Aorta (tissue), 5 donors: ENCODE results near the gene NKX2-8. TPM values are rescaled to one million over a fixed set of nuclear protein-coding genes. Genes with fewer than 3 reads are reported as not detected.

Experiments
- ATAC-seq: fragments of 200-7000 bp; cut with Tn5 transposase; one replicate; pipeline ENCODE4 v1.9.1; 2022; ENCODE audit warnings: moderate library complexity; ENCODE audit not compliant: low FRiP score
- DNase-seq, 2 donors: peaks; one replicate each; pipeline ENCODE4 v3.0.0-alpha.2; 2020
- H3K27ac ChIP-seq, 2 donors: one replicate each; pipeline ENCODE4 v1.5.1; 2013; ENCODE audit warnings: low read length in 2 of 2, mild to moderate bottlenecking in 2 of 2, moderate library complexity in 2 of 2, control low read depth in 1 of 2, inconsistent platforms in 1 of 2, low read depth in 1 of 2
- H3K27me3 ChIP-seq, 2 donors: one replicate each; pipeline ENCODE4 v1.6.1; 2013; ENCODE audit warnings: control low read depth in 1 of 2, low read length in 1 of 2, mild to moderate bottlenecking in 1 of 2, moderate library complexity in 1 of 2; ENCODE audit not compliant: insufficient read depth in 2 of 2, control insufficient read depth in 1 of 2
- H3K36me3 ChIP-seq, 2 donors: one replicate each; pipeline ENCODE4 v1.6.1; 2013; ENCODE audit warnings: control low read depth in 1 of 2, low read length in 1 of 2, mild to moderate bottlenecking in 1 of 2; ENCODE audit not compliant: insufficient read depth in 2 of 2, control insufficient read depth in 1 of 2
- H3K4me1 ChIP-seq, 2 donors: one replicate each; pipeline ENCODE4 v1.6.1; 2013; ENCODE audit warnings: low read length in 2 of 2, control low read depth in 1 of 2, mild to moderate bottlenecking in 1 of 2, moderate library complexity in 1 of 2; ENCODE audit not compliant: insufficient read depth in 2 of 2, control insufficient read depth in 1 of 2
- H3K4me3 ChIP-seq, 2 donors: one replicate each; pipeline ENCODE4 v1.5.1; 2013; ENCODE audit warnings: low read length in 2 of 2, control low read depth in 1 of 2, mild to moderate bottlenecking in 1 of 2
- H3K9me3 ChIP-seq: one replicate; pipeline ENCODE4 v1.6.1; 2013; ENCODE audit warnings: mild to moderate bottlenecking, low read length; ENCODE audit not compliant: control insufficient read depth
- WGBS, 2 donors: extraction: QIAGEN DNeasy Blood & Tissue Kit; methylation state at CpG; one replicate each; pipeline ENCODE4 v1.1.7; 2013; 5-methylcytosine and 5-hydroxymethylcytosine counted together
- intact Hi-C, 2 donors: fragments of 100-400 bp; cut with DNase I; formaldehyde crosslinking; loops; one replicate each; pipeline versions ENCODE4 v1.14.2 to v1.15.0; 2022
- polyA plus RNA-seq, 2 donors: library from polyadenylated mRNA; stranded (reverse); fragments of 200-250 nt; gene quantifications; one replicate each; pipeline ENCODE4 v1.2.3, GENCODE V29; 2013
- total RNA-seq, 2 donors: library from RNA; stranded (reverse); fragmentation: NEBNext Ultra II Directional; extraction: Animal tissue kit (Norgen Biotek cat#: 25700); gene quantifications; one replicate each; pipeline ENCODE4 v1.2.1, GENCODE V29; 2021
- donor health status: healthy with polysubstance abuse.
- donor health status: Bipolar disorder and iron deficiency.
- donor health status: DM: no; HTN: no; CAD: no.
- donor health status: DM: no; HTN: no; CAD: no.
- donor health status: DM: yes; HTN: yes; CAD: no.

Gene NKX2-8
- total and polyA plus RNA-seq, 4 donors, result not detected

DNA sequence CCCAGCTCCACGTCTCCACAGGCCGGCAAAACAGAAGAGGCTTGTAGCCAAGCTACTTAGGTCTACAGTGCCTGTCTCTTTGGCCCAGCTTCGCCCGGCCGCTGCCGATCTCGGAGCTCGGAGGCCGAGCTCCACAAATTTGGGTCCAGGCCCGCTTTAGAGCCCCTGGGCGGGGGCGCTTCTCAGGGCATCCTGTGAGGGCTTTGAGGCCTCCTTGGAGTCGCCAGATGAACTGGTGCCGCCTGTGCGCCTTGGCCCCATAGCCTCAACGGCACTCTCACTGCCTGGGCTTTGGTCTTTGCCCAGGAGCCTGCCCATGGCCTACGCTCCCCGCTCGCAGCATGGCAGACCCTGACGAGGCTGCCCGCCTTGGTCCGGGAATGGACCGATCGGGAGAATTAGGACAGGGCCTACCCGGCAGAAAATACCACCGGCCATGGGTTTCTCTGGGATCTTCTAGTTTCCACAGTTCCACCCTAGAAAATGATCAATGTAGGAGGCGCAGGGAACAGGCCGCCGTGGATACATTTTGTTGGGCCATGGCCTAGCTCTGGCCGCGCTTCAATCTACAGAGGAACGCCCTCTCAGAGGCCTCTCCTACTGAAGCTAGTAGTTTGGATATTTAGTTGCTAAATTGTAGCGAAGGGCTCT is 953 bp upstream of the NKX2-8 start:
- Histone ChIP-seq H3K4me1 (no peaks in the 10 kb centered on the region), H3K9me3 (no peaks in the 10 kb centered on the region), H3K27me3 (peaks cover 0 to 2% of the 10 kb centered on the region in 2 donors), H3K4me3 (no peak overlapping the region), H3K36me3 (no peaks in the 10 kb centered on the region), H3K27ac (no peak overlapping the region)
- 22 to 30% methylated on average over 33 of the region's 33 CpGs for WGBS, 2 donors
- DNase-seq (no peak), ATAC-seq (no peak)
- intact Hi-C loops, result loop anchor here in 1 of 2 donors (5.0 kb wide), 1 partner anchor 1169 kb away; no protein-coding TSS in a partner anchor

DNA sequence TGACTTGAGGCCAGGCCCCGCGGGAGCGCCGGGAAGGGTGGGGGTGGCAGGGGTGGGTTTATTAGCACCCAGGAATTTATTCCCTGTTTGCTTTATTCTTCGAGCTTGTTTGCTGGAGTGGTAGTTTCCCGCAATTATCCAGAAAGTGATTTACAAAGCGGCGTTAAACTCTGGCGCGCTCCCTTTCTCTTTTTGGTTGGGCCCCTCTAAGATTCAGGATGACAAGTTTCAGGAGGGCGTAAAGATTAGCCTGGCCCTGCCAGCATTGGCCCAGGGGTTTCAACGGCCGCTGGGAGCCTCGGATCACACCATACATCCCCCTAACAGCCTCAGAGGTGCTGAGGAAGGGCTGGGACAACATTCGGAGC is 444 bp upstream of the NKX2-8 start:
- H3K27me3 ChIP-seq, result peaks cover 0 to 2% of the 10 kb centered on the region in 2 donors
- WGBS, 2 donors, result 5 to 11% methylated on average over 15 of the region's 15 CpGs
- peak overlapping the region in 1 of 2 donors; percentile 2 for H3K4me3 ChIP-seq
- no peaks in the 10 kb centered on the region for H3K36me3 ChIP-seq
- ATAC-seq, result no peak
- no peak overlapping the region for H3K27ac ChIP-seq
- intact Hi-C loops, result loop anchor here in 1 of 2 donors (5.0 kb wide), 1 partner anchor 1169 kb away; no protein-coding TSS in a partner anchor
- H3K4me1 ChIP-seq, result no peaks in the 10 kb centered on the region
- no peak for DNase-seq
- H3K9me3 ChIP-seq, result no peaks in the 10 kb centered on the region

DNA sequence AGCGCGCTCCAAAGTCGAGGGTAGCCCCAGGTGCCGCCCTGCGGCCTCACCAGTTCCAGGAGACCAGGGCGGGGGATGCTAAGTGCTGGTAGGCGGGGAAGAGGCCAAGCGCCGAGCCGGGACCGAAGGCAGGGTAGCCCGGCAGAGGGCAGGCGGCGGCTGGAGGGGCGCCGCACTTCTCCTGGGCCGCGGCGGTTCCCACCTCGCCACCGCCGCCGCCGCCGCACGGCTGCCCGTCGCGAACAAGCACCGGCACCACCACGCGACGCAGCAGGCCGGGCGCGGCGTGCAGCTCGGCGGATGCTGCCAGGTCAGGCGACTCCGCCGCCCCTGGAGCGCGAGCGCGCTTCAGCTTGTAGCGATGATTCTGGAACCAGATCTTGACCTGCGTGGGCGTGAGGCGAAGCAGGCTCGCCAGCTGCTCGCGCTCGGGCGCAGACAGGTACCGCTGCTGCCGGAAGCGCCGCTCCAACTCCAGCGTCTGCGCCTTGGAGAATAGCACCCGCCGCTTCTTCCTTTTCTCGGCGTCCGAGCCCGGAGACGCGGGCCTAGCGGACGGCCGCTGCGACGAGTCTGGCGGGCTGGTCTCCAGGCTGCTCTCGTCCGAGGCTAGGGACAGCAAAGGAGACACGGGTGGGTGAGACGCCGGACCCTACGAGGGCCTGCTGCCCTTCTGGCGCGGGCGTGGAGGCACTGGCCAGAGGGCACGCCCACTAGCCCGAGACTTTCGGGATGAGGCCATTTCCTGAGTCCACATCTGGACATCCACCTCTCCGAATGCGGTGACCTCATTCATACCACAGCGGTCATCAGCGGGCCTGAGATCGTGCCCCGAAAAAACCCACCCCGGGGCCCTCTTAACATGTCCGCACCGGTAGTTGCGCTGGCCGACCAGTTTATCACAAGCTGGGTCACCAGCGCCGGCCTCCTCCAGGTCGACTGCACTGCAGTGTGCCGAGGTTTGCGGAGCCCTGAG is 1.3 kb downstream of the NKX2-8 start:
- Histone ChIP-seq H3K4me1 (no peaks in the 10 kb centered on the region), H3K27ac (no peak overlapping the region), H3K36me3 (no peaks in the 10 kb centered on the region), H3K9me3 (no peaks in the 10 kb centered on the region), H3K4me3 (peak overlapping the region; percentile 12 to 37), H3K27me3 (peaks cover 0 to 2% of the 10 kb centered on the region in 2 donors)
- ATAC-seq (peak; percentile 6), DNase-seq (peak in 1 of 2 donors; percentile 76)
- intact Hi-C loops, result loop anchor here in 1 of 2 donors (5.0 kb wide), 1 partner anchor 1171 kb away; no protein-coding TSS in a partner anchor
- WGBS, 2 donors, result 0 to 1% methylated on average over 95 to 103 of the region's 103 CpGs

DNA sequence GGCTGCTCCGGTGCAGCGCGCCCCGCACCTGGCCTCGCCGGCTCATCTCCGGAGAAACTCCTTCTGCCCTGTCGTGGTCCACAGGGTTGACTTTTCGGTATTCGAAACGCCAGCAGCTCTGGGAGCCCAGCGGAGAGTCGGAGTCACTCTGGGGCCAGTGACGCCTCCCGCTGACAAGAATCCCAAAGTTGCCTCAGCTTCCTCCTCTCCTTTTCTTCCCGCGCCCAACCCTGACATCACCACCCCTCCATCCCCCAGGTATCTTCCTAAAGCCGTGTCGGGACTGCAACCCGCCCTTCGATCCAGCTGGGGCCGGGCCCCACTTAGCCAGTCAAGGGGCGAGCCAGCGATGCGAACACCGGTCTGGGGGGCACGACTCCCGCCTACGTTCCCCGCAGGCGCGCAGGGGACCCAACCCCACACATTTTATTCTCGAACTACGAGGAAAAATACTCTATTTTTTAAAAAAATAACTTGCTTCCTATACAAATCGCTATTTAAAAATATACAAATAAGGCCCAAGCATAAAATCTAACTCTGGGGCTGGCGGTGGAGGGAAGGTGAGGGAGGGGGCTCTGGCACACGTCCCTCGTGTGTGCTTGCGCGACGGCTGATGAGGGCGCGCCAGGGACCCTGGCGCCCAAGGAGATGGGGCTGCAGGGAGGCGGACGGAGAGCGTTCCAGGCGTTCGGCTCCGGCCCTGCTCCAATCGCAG is 2.1 kb downstream of the NKX2-8 start:
- Histone ChIP-seq H3K9me3 (no peaks in the 10 kb centered on the region), H3K27ac (no peak overlapping the region), H3K27me3 (peaks cover 0 to 2% of the 10 kb centered on the region in 2 donors), H3K4me1 (no peaks in the 10 kb centered on the region), H3K36me3 (no peaks in the 10 kb centered on the region), H3K4me3 (peak overlapping the region in 1 of 2 donors; percentile 37)
- DNase-seq, result no peak
- 3 to 5% methylated on average over 50 to 51 of the region's 51 CpGs for WGBS, 2 donors
- intact Hi-C loops, result loop anchor here in 1 of 2 donors (5.0 kb wide), 1 partner anchor 1172 kb away; no protein-coding TSS in a partner anchor
- ATAC-seq, result no peak

DNA sequence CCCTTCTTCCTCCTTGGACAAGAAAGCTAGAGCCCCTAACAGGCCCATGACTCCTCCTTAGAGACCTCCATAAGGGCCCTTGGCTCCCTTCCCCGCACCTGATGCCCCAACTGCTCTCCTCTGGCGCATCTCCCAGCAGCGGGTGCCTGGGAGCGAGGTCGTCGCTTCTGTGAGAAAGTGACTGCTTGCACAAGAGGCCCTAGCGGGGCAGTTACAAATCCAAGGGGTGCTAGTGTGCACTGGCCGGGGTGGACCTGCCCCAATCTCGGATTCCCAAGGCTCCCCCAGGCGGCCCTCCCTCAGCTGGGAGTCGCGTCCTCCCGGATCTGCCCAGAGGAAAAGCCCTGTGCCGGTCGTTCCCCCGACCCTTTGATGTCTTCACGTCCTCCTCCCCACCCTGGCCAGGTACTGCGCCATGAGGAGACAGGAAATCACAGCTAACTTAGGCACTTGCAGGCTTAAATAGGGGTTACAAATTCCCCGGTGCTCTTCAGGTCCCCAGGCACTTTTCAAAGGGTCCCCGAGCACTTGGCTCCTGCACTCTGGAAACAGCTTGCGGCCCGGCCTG is 2.8 kb downstream of the NKX2-8 start:
- WGBS, 2 donors, result 19 to 26% methylated on average over 22 of the region's 22 CpGs
- ATAC-seq, result no peak
- H3K27me3 ChIP-seq, result peaks cover 0 to 2% of the 10 kb centered on the region in 2 donors

DNA sequence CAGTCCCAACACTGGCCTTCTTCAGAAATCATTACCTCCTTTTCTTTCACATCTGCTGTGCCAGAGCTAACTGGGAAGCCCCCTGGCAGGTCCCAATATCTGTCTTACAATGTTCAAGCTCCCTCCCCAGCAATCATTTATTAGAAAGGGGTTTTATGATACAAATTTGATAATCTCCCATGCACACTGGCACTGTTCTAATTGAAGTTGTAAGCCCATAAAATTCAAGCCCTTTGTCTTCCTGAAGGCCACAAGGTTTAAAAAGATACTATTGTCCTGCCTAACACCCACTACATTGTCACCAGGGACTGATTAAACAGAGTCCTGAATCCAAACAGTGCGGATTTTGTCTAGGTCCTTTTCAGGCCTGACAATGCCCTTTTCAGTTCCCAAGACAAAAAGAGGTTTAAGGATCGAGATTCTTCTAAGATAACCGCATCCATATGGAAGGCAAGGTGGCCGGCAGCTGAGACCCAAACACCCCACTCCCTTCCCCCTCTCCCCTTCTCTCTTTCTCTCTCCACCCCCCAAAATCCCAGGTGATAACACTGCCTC is 3.3 kb downstream of the NKX2-8 start:
- Histone ChIP-seq H3K4me1 (no peaks in the 10 kb centered on the region), H3K9me3 (no peaks in the 10 kb centered on the region), H3K27me3 (peaks cover 0 to 2% of the 10 kb centered on the region in 2 donors), H3K27ac (no peak overlapping the region), H3K4me3 (no peak overlapping the region), H3K36me3 (no peaks in the 10 kb centered on the region)
- intact Hi-C loops, result no loop called here
- DNase-seq (no peak), ATAC-seq (no peak)
- WGBS, 2 donors, result 77 to 80% methylated on average over 4 of the region's 4 CpGs

More for the DNA sequence above, 2.8 kb downstream of the NKX2-8 start:
- H3K27ac ChIP-seq, result no peak overlapping the region
- no peak for DNase-seq
- H3K9me3 ChIP-seq, result no peaks in the 10 kb centered on the region
- intact Hi-C loops, result loop anchor here in 1 of 2 donors (5.0 kb wide), 1 partner anchor 1173 kb away; no protein-coding TSS in a partner anchor
- H3K36me3 ChIP-seq, result no peaks in the 10 kb centered on the region
- no peaks in the 10 kb centered on the region for H3K4me1 ChIP-seq
- H3K4me3 ChIP-seq, result no peak overlapping the region

DNA sequence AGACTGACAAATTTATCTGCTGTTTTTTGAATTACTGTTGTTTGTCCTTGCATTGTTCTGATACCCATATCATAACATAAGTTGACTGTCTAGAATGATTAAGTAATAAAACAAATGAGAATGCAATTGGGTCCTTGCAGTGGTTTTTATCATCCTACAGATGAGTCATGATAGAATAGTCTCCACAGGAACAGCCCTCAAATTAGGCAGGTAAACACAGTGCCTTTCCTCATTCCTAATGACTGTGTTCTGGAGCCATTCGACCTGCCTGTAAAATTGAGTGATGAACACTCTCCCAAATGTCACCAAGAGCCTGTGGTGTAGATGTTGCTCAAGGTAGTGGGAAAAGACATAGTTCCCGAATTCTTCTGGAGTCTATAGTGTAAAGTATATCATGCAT is 12.3 kb downstream of the NKX2-8 start:
- 35 to 40% methylated on average over 2 of the region's 2 CpGs for WGBS, 2 donors
- H3K4me3 ChIP-seq, result no peak overlapping the region
- intact Hi-C loops, result no loop called here
- ATAC-seq, result no peak
- no peaks in the 10 kb centered on the region for H3K36me3 ChIP-seq
- DNase-seq, result no peak
- no peak overlapping the region for H3K27ac ChIP-seq
- H3K27me3 ChIP-seq, result no peaks in the 10 kb centered on the region
- no peaks in the 10 kb centered on the region for H3K9me3 ChIP-seq
- H3K4me1 ChIP-seq, result no peaks in the 10 kb centered on the region
